HepG2 (cell line): ENCODE results near the gene ACSF3. TPM values are rescaled to one million over a fixed set of nuclear protein-coding genes. Genes with fewer than 3 reads are reported as not detected.
A peak's percentile ranks its signal among the peaks of the same experiment; 100 is the strongest.

Experiments used
- ATAC-seq: fragments of 200-7000 bp; cut with Tn5 transposase; 3 replicates; pipeline ENCODE4 v1.9.1; 2020; ENCODE audit warnings: mild to moderate bottlenecking, moderate library complexity
- BruUV-seq: library from RNA; stranded (reverse); fragments of 400-500 nt; replicated peaks from 2 replicates; lab custom pipeline; 2021; lab: Mats Ljungman, UMichigan
- CTCF ChIA-PET: fragments of 300-600 bp; formaldehyde crosslinking; extraction: SDS; loops from one replicate; lab custom pipeline; 2021; ENCODE audit warnings: low total read pairs, inconsistent platforms, low intra/inter-chr PET ratio; lab: Yijun Ruan, JAX
- POLR2A ChIA-PET: fragments of 350-600 bp; sonication (Branson Sonifier 250); formaldehyde crosslinking; loops from one replicate; lab custom pipeline; 2020; ENCODE audit warnings: antibody characterized with exemption, inconsistent platforms; lab: Yijun Ruan, JAX
- DNase-seq: peaks from one replicate; pipeline ENCODE4 v3.0.0-alpha.2; 2015; ENCODE audit warnings: low spot score
- FAIRE-seq: peaks from 3 replicates; lab custom pipeline; 2011; peaks lifted over from hg19 to GRCh38; lab: Jason Lieb, UNC
- H2AFZ ChIP-seq: one replicate; pipeline ENCODE4 v1.6.1; 2011; ENCODE audit warnings: low read length, inconsistent platforms
- H3K27ac ChIP-seq: fragments of 300-600 bp; 3 replicates; pipeline ENCODE4 v1.8.0; 2011; ENCODE audit warnings: mixed run types, mild to moderate bottlenecking, mixed read lengths, low read length, inconsistent platforms; ENCODE audit not compliant: insufficient read depth; ENCODE audit errors: extremely low read length
- H3K27me3 ChIP-seq, 2 experiments: fragments of 200-600 bp in 1 of 2; 2 replicates in 1 of 2; 3 replicates in 1 of 2; pipeline versions ENCODE4 v1.6.0 to v1.8.0; 2011; ENCODE audit warnings: low read length in 2 of 2, mild to moderate bottlenecking in 2 of 2, moderate library complexity in 2 of 2, inconsistent platforms in 1 of 2; ENCODE audit not compliant: insufficient read depth in 2 of 2, control insufficient read depth in 1 of 2
- H3K36me3 ChIP-seq, 2 experiments: fragments of 200-600 bp in 1 of 2; replicated peaks in 1 of 2; 2 replicates in 1 of 2; 3 replicates in 1 of 2; pipeline versions ENCODE4 v1.5.1 to v1.8.0; 2011; ENCODE audit warnings: low read length in 2 of 2, inconsistent platforms in 1 of 2; ENCODE audit not compliant: insufficient read depth in 2 of 2, control insufficient read depth in 1 of 2
- H3K4me1 ChIP-seq: 2 replicates; pipeline ENCODE4 v1.5.1; 2012; ENCODE audit warnings: low read length, inconsistent platforms; ENCODE audit not compliant: insufficient read depth
- H3K4me2 ChIP-seq: 2 replicates; pipeline ENCODE4 v1.6.0; 2011; ENCODE audit warnings: low read depth, low read length, inconsistent platforms
- H3K4me3 ChIP-seq, 3 experiments: fragments of 200-600 bp in 1 of 3; sonication (generic), shearing (Covaris generic) in 1 of 3; replicated peaks in 1 of 3; 2 replicates each; pipeline ENCODE4 v1.5.1; 2011 to 2016; ENCODE audit warnings: low read length in 3 of 3, inconsistent platforms in 2 of 3, low read depth in 2 of 3, mild to moderate bottlenecking in 2 of 3, control low read depth in 1 of 3, mixed read lengths in 1 of 3; ENCODE audit not compliant: insufficient read depth in 1 of 3
- H3K79me2 ChIP-seq: one replicate; pipeline ENCODE4 v1.6.1; 2011; ENCODE audit warnings: low read length, inconsistent platforms; ENCODE audit not compliant: insufficient read depth
- H3K9ac ChIP-seq: 2 replicates; pipeline ENCODE4 v1.6.0; 2011; ENCODE audit warnings: mild to moderate bottlenecking, low read depth, low read length, inconsistent platforms; ENCODE audit not compliant: insufficient read depth
- H3K9me3 ChIP-seq: 2 replicates; pipeline ENCODE4 v1.5.1; 2012; ENCODE audit warnings: mild to moderate bottlenecking, low read length
- H4K20me1 ChIP-seq: 2 replicates; pipeline ENCODE4 v1.6.0; 2011; ENCODE audit warnings: inconsistent platforms, mild to moderate bottlenecking, low read length, moderate library complexity; ENCODE audit not compliant: insufficient read depth
- CBX1 ChIP-seq: IDR thresholded peaks from one replicate; pipeline ENCODE4 v1.6.1; 2016; ENCODE audit warnings: antibody characterized with exemption, low read depth
- CBX2 ChIP-seq, 2 experiments: fragments of 200-600 bp in 1 of 2; sonication (generic); formaldehyde crosslinking in 1 of 2; IDR thresholded peaks; 2 replicates each; pipeline versions ENCODE4 v1.7.0 to v1.8.1; 2018 to 2022; ENCODE audit warnings: low read depth in 2 of 2, low read length in 1 of 2, mild to moderate bottlenecking in 1 of 2, missing genetic modification reagents in 1 of 2
- CHD4 ChIP-seq: fragments of 200-600 bp; sonication (generic); IDR thresholded peaks from 2 replicates; pipeline ENCODE4 v1.7.0; 2017; ENCODE audit warnings: mild to moderate bottlenecking, low read length, borderline replicate concordance
- FOXA1 ChIP-seq, 2 experiments: fragments of 450-650 bp in 1 of 2; sonication (generic) in 1 of 2; formaldehyde crosslinking in 1 of 2; IDR thresholded peaks; 2 replicates each; pipeline versions ENCODE4 v1.4.0 to v1.6.1; 2016 to 2020; ENCODE audit warnings: missing genetic modification reagents in 1 of 2
- HES4 ChIP-seq: sonication (generic); formaldehyde crosslinking; IDR thresholded peaks from 2 replicates; pipeline ENCODE4 v1.9.0; 2021; ENCODE audit warnings: mild to moderate bottlenecking, missing genetic modification reagents, borderline replicate concordance
- HHEX ChIP-seq: IDR thresholded peaks from 2 replicates; pipeline ENCODE4 v1.6.1; 2016; ENCODE audit warnings: control low read depth
- KDM5A ChIP-seq: fragments of 200-600 bp; sonication (generic); IDR thresholded peaks from 2 replicates; pipeline ENCODE4 v1.7.0; 2018; ENCODE audit warnings: antibody characterized with exemption, mild to moderate bottlenecking, low read length, borderline replicate concordance
- MLX ChIP-seq: IDR thresholded peaks from 2 replicates; pipeline ENCODE4 v1.6.1; 2016
- NFYC ChIP-seq: IDR thresholded peaks from 2 replicates; pipeline ENCODE4 v1.6.1; 2016; ENCODE audit warnings: missing genetic modification reagents, missing compliant biosample characterization
- PCBP1 ChIP-seq: fragments of 200-400 bp; formaldehyde crosslinking; IDR thresholded peaks from 2 replicates; pipeline ENCODE4 v1.6.1; 2017; ENCODE audit warnings: mild to moderate bottlenecking, low read depth, low read length, borderline replicate concordance
- RFX1 ChIP-seq: fragments of 450-650 bp; IDR thresholded peaks from 2 replicates; pipeline ENCODE4 v1.6.1; 2017
- SMC3 ChIP-seq: IDR thresholded peaks from 2 replicates; pipeline ENCODE4 v1.6.1; 2011; ENCODE audit warnings: low read length, improper control_type of control experiment
- TCF7L2 ChIP-seq: IDR thresholded peaks from 2 replicates; pipeline ENCODE4 v1.6.1; 2011; ENCODE audit warnings: mild to moderate bottlenecking, low read depth, low read length, moderate library complexity
- ZFP36L2 ChIP-seq: sonication (generic); formaldehyde crosslinking; IDR thresholded peaks from 2 replicates; pipeline ENCODE4 v1.4.0; 2020; ENCODE audit warnings: missing genetic modification reagents
- ZNF256 ChIP-seq: sonication (generic); formaldehyde crosslinking; conservative IDR thresholded peaks from 2 replicates; pipeline ENCODE4 v1.4.0; 2020; ENCODE audit warnings: missing genetic modification reagents
- ZNF547 ChIP-seq: sonication (generic); formaldehyde crosslinking; IDR thresholded peaks from 2 replicates; pipeline ENCODE4 v1.5.1; 2020; ENCODE audit warnings: mild to moderate bottlenecking, missing genetic modification reagents
- ZNF589 ChIP-seq: sonication (generic); formaldehyde crosslinking; conservative IDR thresholded peaks from 2 replicates; pipeline ENCODE4 v1.8.0; 2022; ENCODE audit warnings: mild to moderate bottlenecking, moderate library complexity, missing genetic modification reagents
- ZNF616 ChIP-seq: sonication (generic); formaldehyde crosslinking; IDR thresholded peaks from 2 replicates; pipeline ENCODE4 v1.5.0; 2020; ENCODE audit warnings: low read depth, mild to moderate bottlenecking, missing genetic modification reagents
- ZNF678 ChIP-seq: sonication (generic); formaldehyde crosslinking; IDR thresholded peaks from 2 replicates; pipeline ENCODE4 v1.4.0; 2020; ENCODE audit warnings: mild to moderate bottlenecking, missing genetic modification reagents
- ZNF7 ChIP-seq: IDR thresholded peaks from 2 replicates; pipeline ENCODE4 v1.6.1; 2016; ENCODE audit warnings: missing biosample characterization, missing genetic modification reagents
- WGBS: methylation state at CpG from one replicate; pipeline ENCODE4 v1.1.6; 2017; ENCODE audit warnings: low lambda C conversion rate; 5-methylcytosine and 5-hydroxymethylcytosine counted together
- in situ Hi-C: cut with HindIII; loops from 2 replicates; pipeline ENCODE4 v1.10.0; 2017; ENCODE audit warnings: low pct_unique_long_range_greater_than_20kb; ENCODE audit not compliant: extremely low pct_ligation_motif_present
- intact Hi-C: fragments of 100-400 bp; cut with micrococcal nuclease; formaldehyde crosslinking; loops from one replicate; pipeline ENCODE4 v1.10.0; 2022; ENCODE audit not compliant: unreplicated experiment
- polyA plus RNA-seq, 8 experiments: library from polyadenylated mRNA; depleted of rRNA in 3 of 8; stranded (reverse) in 7 of 8; unstranded in 1 of 8; fragments of >200 nt; fragmentation: Illumina TruSeq in 4 of 8; extraction: Trizol in 4 of 8; gene quantifications; 2 replicates each; pipeline versions ENCODE4 v1.2.1 to v1.2.3, GENCODE V29; 2011 to 2016; ENCODE audit warnings: low read depth in 4 of 8, missing spikeins in 1 of 8, mixed read lengths in 1 of 8; ENCODE audit not compliant: insufficient read depth in 1 of 8
- total RNA-seq, 5 experiments: library from RNA; depleted of rRNA; stranded (reverse); fragments of >200 nt; fragmentation: Illumina TruSeq; extraction: Trizol; gene quantifications; 2 replicates each; pipeline ENCODE4 v1.2.3, GENCODE V29; 2016; ENCODE audit warnings: low read depth in 1 of 5
- TF ChIP-seq, protein P1 (sequence below): IDR thresholded peaks from 2 replicates; pipeline ENCODE4 v1.6.1; 2016; ENCODE audit warnings: low read depth, borderline replicate concordance
- TF ChIP-seq, protein P2 (sequence below): sonication (generic); formaldehyde crosslinking; IDR thresholded peaks from 2 replicates; pipeline ENCODE4 v1.4.0; 2020; ENCODE audit warnings: missing genetic modification reagents, mild to moderate bottlenecking, borderline replicate concordance

ACSF3 gene
- total and polyA plus RNA-seq, 2 of the 13 experiments (the other 11 are each of a cell fraction or from before 2014, with no cell fraction given): 14.9 to 30.6 TPM

DNA sequence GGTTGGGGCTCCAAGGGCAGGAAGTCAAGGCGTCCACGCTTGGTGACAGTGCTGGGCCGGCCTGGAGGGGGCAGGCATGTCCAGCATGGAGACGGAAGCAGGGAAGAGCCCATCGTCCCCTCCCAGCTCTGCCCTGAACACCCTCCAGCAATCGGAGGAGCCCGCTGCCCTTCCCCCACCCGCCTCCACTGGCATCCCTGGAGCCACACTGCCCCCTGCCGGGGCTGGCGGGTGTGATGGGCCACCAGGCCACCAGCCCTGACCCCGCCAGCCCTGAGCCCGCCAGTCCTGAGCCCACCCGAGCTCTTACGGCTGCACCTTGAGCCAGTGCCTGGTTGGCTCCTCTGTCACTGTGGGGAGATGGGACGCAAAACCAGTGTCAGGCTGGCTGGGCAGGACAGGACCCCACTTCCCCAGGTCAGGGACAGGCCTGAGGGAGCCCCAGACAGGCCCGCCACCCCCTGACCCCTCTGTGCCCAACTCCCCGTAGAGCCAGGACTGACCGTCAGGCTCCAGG is 73.8 kb downstream of the ACSF3 start:
- no peaks in the 10 kb centered on the region for H3K79me2 ChIP-seq
- peaks cover 33 to 80% of the 10 kb centered on the region in 2 experiments for H3K27me3 ChIP-seq
- peaks cover 54% of the 10 kb centered on the region for H3K4me1 ChIP-seq
- peak; percentile 44 for FAIRE-seq
- no TSS peak for BruUV-seq
- H3K4me2 ChIP-seq: peak overlapping the region; percentile 78
- POLR2A ChIA-PET: interaction anchor here (1.0 to 1.5 kb wide), 5 partner anchors 25 to 311 kb away, joined by 3 to 9 read pairs (median 4); partner anchors contain the start of genes GALNS, SLC22A31 and TRAPPC2L
- H3K27ac ChIP-seq: no peak overlapping the region
- H3K4me3 ChIP-seq: peak overlapping the region in 1 of 3 experiments; percentile 65; a peak in 1 of 6 replicates
- WGBS: 12% methylated on average over 7 of the region's 18 CpGs
- intact Hi-C loops (loop anchor here (5.0 kb wide), 4 partner anchors 225 to 425 kb away; no protein-coding TSS in a partner anchor), in situ Hi-C loops (loop anchor here (5.0 kb wide), 3 partner anchors 230 to 410 kb away; no protein-coding TSS in a partner anchor)
- DNase-seq: peak; percentile 86
- no peak overlapping the region for H2AFZ ChIP-seq
- H4K20me1 ChIP-seq: peaks cover 10% of the 10 kb centered on the region
- CTCF ChIA-PET: interaction anchor here (1.1 to 3.4 kb wide), 8 partner anchors 49 to 430 kb away, joined by 3 to 17 read pairs (median 6); no protein-coding TSS in a partner anchor
- no peaks in the 10 kb centered on the region for H3K36me3 ChIP-seq
- H3K9me3 ChIP-seq: no peaks in the 10 kb centered on the region
- H3K9ac ChIP-seq: no peak overlapping the region
- ATAC-seq: peak; percentile 68
- no peak for TF ChIP-seq CHD4
- no peak for TF ChIP-seq ZNF678 (CRISPR knock-in tag)
- TF ChIP-seq NFYC: peak; percentile 40; the same call in 1 of the 2 replicates
- TF ChIP-seq, protein P1, sequence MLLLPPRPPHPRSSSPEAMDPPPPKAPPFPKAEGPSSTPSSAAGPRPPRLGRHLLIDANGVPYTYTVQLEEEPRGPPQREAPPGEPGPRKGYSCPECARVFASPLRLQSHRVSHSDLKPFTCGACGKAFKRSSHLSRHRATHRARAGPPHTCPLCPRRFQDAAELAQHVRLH: peak; percentile 97
- 0 out of 2 replicates have a peak, but pooled peaks have one; percentile 28 for TF ChIP-seq ZNF589
- TF ChIP-seq PCBP1: no peak
- no peak for TF ChIP-seq ZNF616 (CRISPR knock-in tag)
- peak; percentile 66 for TF ChIP-seq MLX
- TF ChIP-seq CBX1: peak; percentile 82
- no peak for TF ChIP-seq CBX2 (IDR thresholded peaks at IDR 0.05; ENCODE audit: low read depth, low read length)
- no peak for TF ChIP-seq CBX2 (CRISPR knock-in tag; IDR thresholded peaks at IDR 0.05; ENCODE audit: low read depth)
- TF ChIP-seq HHEX (CRISPR knock-in tag): 0 out of 2 replicates have a peak, but pooled peaks have one; percentile 8
- TF ChIP-seq FOXA1 (IDR thresholded peaks at IDR 0.05): no peak
- peak; percentile 54 for TF ChIP-seq FOXA1 (CRISPR knock-in tag; IDR thresholded peaks at IDR 0.05)
- TF ChIP-seq RFX1: no peak
- TF ChIP-seq ZFP36L2 (CRISPR knock-in tag): 0 out of 2 replicates have a peak, but pooled peaks have one; percentile 45
- TF ChIP-seq ZNF7 (CRISPR knock-in tag): no peak; the same call in 1 of the 2 replicates
- no peak for TF ChIP-seq TCF7L2
- TF ChIP-seq ZNF547 (CRISPR knock-in tag): peak; percentile 86
- no peak for TF ChIP-seq ZNF256 (CRISPR knock-in tag)
- TF ChIP-seq HES4 (CRISPR knock-in tag): peak; percentile 76; the same call in 1 of the 2 replicates
- peak; percentile 78; the same call in 1 of the 2 replicates for TF ChIP-seq SMC3
- TF ChIP-seq, protein P2, sequence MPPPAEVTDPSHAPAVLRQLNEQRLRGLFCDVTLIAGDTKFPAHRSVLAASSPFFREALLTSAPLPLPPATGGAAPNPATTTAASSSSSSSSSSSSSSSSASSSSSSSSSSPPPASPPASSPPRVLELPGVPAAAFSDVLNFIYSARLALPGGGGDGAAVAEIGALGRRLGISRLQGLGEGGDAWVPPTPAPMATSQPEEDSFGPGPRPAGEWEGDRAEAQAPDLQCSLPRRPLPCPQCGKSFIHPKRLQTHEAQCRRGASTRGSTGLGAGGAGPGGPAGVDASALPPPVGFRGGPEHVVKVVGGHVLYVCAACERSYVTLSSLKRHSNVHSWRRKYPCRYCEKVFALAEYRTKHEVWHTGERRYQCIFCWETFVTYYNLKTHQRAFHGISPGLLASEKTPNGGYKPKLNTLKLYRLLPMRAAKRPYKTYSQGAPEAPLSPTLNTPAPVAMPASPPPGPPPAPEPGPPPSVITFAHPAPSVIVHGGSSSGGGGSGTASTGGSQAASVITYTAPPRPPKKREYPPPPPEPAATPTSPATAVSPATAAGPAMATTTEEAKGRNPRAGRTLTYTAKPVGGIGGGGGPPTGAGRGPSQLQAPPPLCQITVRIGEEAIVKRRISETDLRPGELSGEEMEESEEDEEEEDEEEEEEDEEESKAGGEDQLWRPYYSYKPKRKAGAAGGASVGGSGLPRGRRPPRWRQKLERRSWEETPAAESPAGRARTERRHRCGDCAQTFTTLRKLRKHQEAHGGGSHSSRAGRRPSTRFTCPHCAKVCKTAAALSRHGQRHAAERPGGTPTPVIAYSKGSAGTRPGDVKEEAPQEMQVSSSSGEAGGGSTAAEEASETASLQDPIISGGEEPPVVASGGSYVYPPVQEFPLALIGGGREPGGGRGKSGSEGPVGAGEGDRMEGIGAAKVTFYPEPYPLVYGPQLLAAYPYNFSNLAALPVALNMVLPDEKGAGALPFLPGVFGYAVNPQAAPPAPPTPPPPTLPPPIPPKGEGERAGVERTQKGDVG (CRISPR knock-in tag): peak; percentile 84
- TF ChIP-seq KDM5A: no peak
